GM12878 (cell line): ENCODE data around the gene ITPRIP. TPM values are rescaled to one million over a fixed set of nuclear protein-coding genes. Genes with fewer than 3 reads are reported as not detected.
A peak's percentile ranks its signal among the peaks of the same experiment; 100 is the strongest.

Experiments
- ATAC-seq: fragments of 200-7000 bp; cut with Tn5 transposase; 3 replicates; pipeline ENCODE4 v1.9.1; 2020; ENCODE audit warnings: mild to moderate bottlenecking, moderate library complexity
- BruUV-seq: library from RNA; stranded (reverse); fragments of 400-500 nt; replicated peaks from 2 replicates; lab custom pipeline; 2021; lab: Mats Ljungman, UMichigan
- CTCF ChIA-PET: fragments of 300-600 bp; sonication (Branson Sonifier 250); formaldehyde crosslinking; extraction: SDS; loops from one replicate; lab custom pipeline; 2021; ENCODE audit warnings: inconsistent platforms; lab: Yijun Ruan, JAX
- POLR2A ChIA-PET: fragments of 350-600 bp; formaldehyde crosslinking; extraction: SDS; loops from one replicate; lab custom pipeline; 2021; ENCODE audit warnings: inconsistent platforms; lab: Charles Lee
- RAD21 ChIA-PET: fragments of 300-600 bp; sonication (Branson Sonifier 250); formaldehyde crosslinking; loops from one replicate; lab custom pipeline; 2023; ENCODE audit warnings: antibody characterized with exemption; ENCODE audit not compliant: unreplicated experiment; lab: Charles Lee
- SMC1A ChIA-PET: fragments of 300-600 bp; sonication (Branson Sonifier 250); formaldehyde crosslinking; loops from one replicate; lab custom pipeline; 2023; ENCODE audit not compliant: unreplicated experiment, uncharacterized antibody; lab: Charles Lee
- DNase-seq: peaks from one replicate; pipeline ENCODE4 v3.0.0-alpha.2; 2011; ENCODE audit warnings: low read depth, low spot score
- FAIRE-seq: peaks from 3 replicates; lab custom pipeline; 2011; peaks lifted over from hg19 to GRCh38; lab: Jason Lieb, UNC
- H2AFZ ChIP-seq: 2 replicates; pipeline ENCODE4 v1.6.0; 2011; ENCODE audit warnings: low read depth, low read length, control low read depth; ENCODE audit not compliant: control insufficient read depth
- H3K27ac ChIP-seq: 2 replicates; pipeline ENCODE4 v1.5.1; 2011; ENCODE audit warnings: control low read depth; ENCODE audit not compliant: control insufficient read depth, insufficient read depth
- H3K27me3 ChIP-seq, 2 experiments: replicated peaks in 1 of 2; 2 replicates each; pipeline versions ENCODE4 v1.6.0 to v1.6.1; 2011; ENCODE audit warnings: low read length in 1 of 2; ENCODE audit not compliant: control insufficient read depth in 2 of 2, insufficient read depth in 2 of 2
- H3K36me3 ChIP-seq, 2 experiments: 2 replicates each; pipeline ENCODE4 v1.5.1; 2011; ENCODE audit warnings: low read length in 1 of 2; ENCODE audit not compliant: control insufficient read depth in 2 of 2, insufficient read depth in 2 of 2
- H3K4me1 ChIP-seq: 2 replicates; pipeline ENCODE4 v1.6.1; 2011; ENCODE audit warnings: mild to moderate bottlenecking, low read length, moderate library complexity, mixed read lengths; ENCODE audit not compliant: control insufficient read depth, insufficient read depth
- H3K4me2 ChIP-seq: 2 replicates; pipeline ENCODE4 v1.6.0; 2011; ENCODE audit warnings: control low read depth; ENCODE audit not compliant: control insufficient read depth, insufficient read depth
- H3K4me3 ChIP-seq: fragments of 200-600 bp; sonication (generic); 2 replicates; pipeline ENCODE4 v1.5.1; 2016
- H3K79me2 ChIP-seq: 2 replicates; pipeline ENCODE4 v1.6.0; 2011; ENCODE audit warnings: low read length; ENCODE audit not compliant: control insufficient read depth, insufficient read depth
- H3K9ac ChIP-seq: 2 replicates; pipeline ENCODE4 v1.8.0; 2011; ENCODE audit warnings: low read length, control low read depth, mixed read lengths; ENCODE audit not compliant: control insufficient read depth, insufficient read depth
- H3K9me3 ChIP-seq: replicated peaks from 3 replicates; pipeline ENCODE4 v1.5.1; 2011; ENCODE audit warnings: mild to moderate bottlenecking, low read length; ENCODE audit not compliant: control insufficient read depth, insufficient read depth
- H4K20me1 ChIP-seq: 2 replicates; pipeline ENCODE4 v1.6.0; 2011; ENCODE audit not compliant: control insufficient read depth, insufficient read depth
- ATF3 ChIP-seq: IDR thresholded peaks from 2 replicates; pipeline ENCODE4 v1.6.1; 2011; ENCODE audit warnings: low read depth, mild to moderate bottlenecking, low read length, moderate library complexity, borderline replicate concordance; ENCODE audit errors: extremely low read depth
- CBX3 ChIP-seq: fragments of 200-600 bp; sonication (generic); IDR thresholded peaks from 2 replicates; pipeline ENCODE4 v1.6.1; 2016; ENCODE audit warnings: low read depth, borderline replicate concordance
- EP300 ChIP-seq, 2 experiments: fragments of 150-350 bp in 1 of 2; IDR thresholded peaks; 2 replicates each; pipeline ENCODE4 v1.6.1; 2011 to 2012; ENCODE audit warnings: low read depth in 2 of 2, low read length in 2 of 2, borderline replicate concordance in 1 of 2, improper control_type of control experiment in 1 of 2, inconsistent platforms in 1 of 2; ENCODE audit not compliant: control insufficient read depth in 1 of 2
- HDAC6 ChIP-seq: fragments of 200-600 bp; sonication (generic); IDR thresholded peaks from one replicate; pipeline ENCODE4 v1.8.0; 2017; ENCODE audit warnings: antibody characterized with exemption; ENCODE audit not compliant: unreplicated experiment
- IKZF2 ChIP-seq, 2 experiments: fragments of 450-650 bp; IDR thresholded peaks; 2 replicates each; pipeline ENCODE4 v1.6.1; 2017; ENCODE audit warnings: mild to moderate bottlenecking in 2 of 2, moderate library complexity in 2 of 2
- JUND ChIP-seq: IDR thresholded peaks from 2 replicates; pipeline ENCODE4 v1.6.1; 2012; ENCODE audit warnings: low read depth, mild to moderate bottlenecking, low read length, improper control_type of control experiment, moderate library complexity
- KDM1A ChIP-seq: fragments of 200-600 bp; sonication (generic); IDR thresholded peaks from 2 replicates; pipeline ENCODE4 v1.6.1; 2016; ENCODE audit warnings: borderline replicate concordance
- MEF2B ChIP-seq: fragments of 450-650 bp; IDR thresholded peaks from 2 replicates; pipeline ENCODE4 v1.6.1; 2018; ENCODE audit warnings: mild to moderate bottlenecking, moderate library complexity; ENCODE audit not compliant: partially characterized antibody, poor library complexity, severe bottlenecking
- NR2C1 ChIP-seq: fragments of 450-650 bp; IDR thresholded peaks from 2 replicates; pipeline ENCODE4 v1.6.1; 2017; ENCODE audit warnings: antibody characterized with exemption, mild to moderate bottlenecking, moderate library complexity
- PKNOX1 ChIP-seq: fragments of 450-650 bp; IDR thresholded peaks from 2 replicates; pipeline ENCODE4 v1.6.1; 2016; ENCODE audit warnings: mild to moderate bottlenecking
- RAD51 ChIP-seq: fragments of 450-650 bp; IDR thresholded peaks from 2 replicates; pipeline ENCODE4 v1.6.1; 2016; ENCODE audit warnings: moderate library complexity, mild to moderate bottlenecking, inconsistent platforms
- SMC3 ChIP-seq: IDR thresholded peaks from 2 replicates; pipeline ENCODE4 v1.6.1; 2011; ENCODE audit warnings: low read length, improper control_type of control experiment, borderline replicate concordance
- SUPT20H ChIP-seq: IDR thresholded peaks from 2 replicates; pipeline ENCODE4 v1.6.1; 2011; ENCODE audit warnings: low read depth, mild to moderate bottlenecking, low read length, moderate library complexity, borderline replicate concordance; ENCODE audit not compliant: control insufficient read depth
- ZBTB33 ChIP-seq: fragments of 450-650 bp; IDR thresholded peaks from 2 replicates; pipeline ENCODE4 v1.6.1; 2017; ENCODE audit warnings: mild to moderate bottlenecking
- ZZZ3 ChIP-seq: IDR thresholded peaks from 2 replicates; pipeline ENCODE4 v1.6.1; 2011; ENCODE audit warnings: low read depth; ENCODE audit not compliant: control insufficient read depth, insufficient read length
- whole genome bisulfite sequencing: methylation state at CpG from one replicate; pipeline ENCODE4 v1.1.6; 2016; ENCODE audit warnings: low lambda C conversion rate; ENCODE audit not compliant: insufficient replicate concordance, insufficient coverage; ENCODE audit errors: missing lambda C conversion rate; 5-methylcytosine and 5-hydroxymethylcytosine counted together
- in situ Hi-C: fragments of 300-500 bp; cut with MboI; formaldehyde crosslinking; loops from 9 replicates; pipeline ENCODE4 v1.14.3; 2018; ENCODE audit warnings: mixed read lengths
- intact Hi-C: fragments of 100-400 bp; cut with micrococcal nuclease; formaldehyde crosslinking; loops from one replicate; pipeline ENCODE4 v1.14.2; 2022; ENCODE audit not compliant: unreplicated experiment
- polyA plus RNA-seq, 11 experiments: library from polyadenylated mRNA; depleted of rRNA in 4 of 11; unstranded in 6 of 11; stranded (reverse) in 5 of 11; fragments of >200 nt; fragmentation: Nextera tagmentation in 4 of 11; fragmentation: Illumina TruSeq in 1 of 11; extraction: Ambion mirVana in 4 of 11; extraction: Trizol in 1 of 11; gene quantifications; 1 replicate in 1 of 11; 2 replicates in 10 of 11; pipeline versions ENCODE4 v1.2.1 to v1.2.3, GENCODE V29; 2011 to 2016; ENCODE audit warnings: inconsistent platforms in 2 of 11, missing spikeins in 2 of 11, low read depth in 1 of 11
- total RNA-seq, 4 experiments: library from RNA; depleted of rRNA in 3 of 4; stranded (reverse); fragments of >200 nt in 3 of 4; fragmentation: Illumina TruSeq in 1 of 4; extraction: Trizol in 1 of 4; gene quantifications; 2 replicates each; pipeline versions ENCODE4 v1.2.1 to v1.2.3, GENCODE V29; 2013 to 2021

ITPRIP gene
- total and polyA plus RNA-seq, 10 of the 15 experiments (the other 5 are each of a cell fraction or from before 2014, with no cell fraction given): 0.82 to 10.4 (median 5.9) TPM

- Histone ChIP-seq H3K9me3 (no peaks in the 10 kb centered on the region), H3K79me2 (peaks cover 65% of the 10 kb centered on the region), H3K4me3 (no peak overlapping the region), H3K4me1 (peaks cover 27% of the 10 kb centered on the region), H3K27me3 (no peaks in the 10 kb centered on the region), H3K9ac (no peak overlapping the region), H4K20me1 (peaks cover 24% of the 10 kb centered on the region), H3K36me3 (peaks cover 4 to 5% of the 10 kb centered on the region in 2 experiments; a peak in 3 of 4 replicates), H3K27ac (no peak overlapping the region), H3K4me2 (peak overlapping the region; percentile 88; the same call in 1 of the 2 replicates), H2AFZ (no peak overlapping the region)
- intact Hi-C loops (loop anchor here (10.0 kb wide), 2 partner anchors 416 to 636 kb away; partner anchors contain the start of gene STN1), in situ Hi-C loops (no loop called here)
- no TSS peak for BruUV-seq
- ChIA-PET POLR2A (interaction anchor here (0.6 to 2.3 kb wide), 4 partner anchors 11 to 25 kb away, joined by 3 to 9 read pairs (median 3); no protein-coding TSS in a partner anchor), SMC1A (interaction anchor here (0.9 to 2.0 kb wide), 6 partner anchors 8 to 25 kb away, joined by 3 to 8 read pairs (median 4); partner anchors contain the start of genes CFAP58 and ITPRIP), CTCF (interaction anchor here (0.7 to 4.2 kb wide), 9 partner anchors 17 to 56 kb away, joined by 3 to 30 read pairs (median 4); partner anchors contain the start of gene CFAP58), RAD21 (interaction anchor here (0.6 to 2.0 kb wide), 7 partner anchors 8 to 76 kb away, joined by 3 to 12 read pairs (median 4); partner anchors contain the start of genes GSTO1 and ITPRIP)
- no peak for FAIRE-seq
- WGBS: 65% methylated on average over 8 of the region's 8 CpGs
- ATAC-seq: no peak
- no peak for DNase-seq
- TF ChIP-seq ZZZ3 (no peak), JUND (no peak), ZBTB33 (no peak), IKZF2 (IDR thresholded peaks at IDR 0.05) (no peak), RAD51 (no peak), PKNOX1 (no peak), SUPT20H (no peak), CBX3 (no peak), HDAC6 (no peak), ATF3 (no peak), NR2C1 (no peak), SMC3 (no peak), MEF2B (no peak), KDM1A (no peak), EP300 (IDR thresholded peaks at IDR 0.05; ENCODE audit: borderline replicate concordance in 1 of 2, control insufficient read depth in 1 of 2, low read depth in 2 of 2, low read length in 2 of 2) (no peak)
Observed at GRCh38 chr10:104330168-104331110, 7.8 kb downstream of the ITPRIP start.
